PFSK-1 (cell line): ENCODE results near the gene USP17L26.
"Not testable (repeated sequence)": the region's sequence is repeated elsewhere in the genome, so short reads cannot be mapped to it uniquely, and the experiment has no call there.

Experiments used
- FOXP2 ChIP-seq: optimal IDR thresholded peaks from 2 replicates; pipeline ENCODE3; 2011; ENCODE audit warnings: borderline replicate concordance, control low read depth, inconsistent platforms; ENCODE audit not compliant: insufficient read depth; ENCODE audit errors: extremely low read length, extremely low read depth
- POLR2AphosphoS5 ChIP-seq: IDR thresholded peaks from 2 replicates; pipeline ENCODE4 v1.6.1; 2012; ENCODE audit warnings: low read depth, mild to moderate bottlenecking, control low read depth, low read length, moderate library complexity
- SIN3A ChIP-seq: IDR thresholded peaks from 2 replicates; pipeline ENCODE4 v1.6.1; 2012; ENCODE audit warnings: mild to moderate bottlenecking, low read length, moderate library complexity, borderline replicate concordance; ENCODE audit not compliant: insufficient read depth
- TAF1 ChIP-seq: IDR thresholded peaks from 2 replicates; pipeline ENCODE4 v1.6.1; 2012; ENCODE audit warnings: low read length, control low read depth, borderline replicate concordance; ENCODE audit not compliant: insufficient read depth
- TF ChIP-seq, protein P1 (sequence below), 2 experiments: IDR thresholded peaks; 2 replicates each; pipeline versions ENCODE4 v1.6.1 to v1.8.0; 2011 to 2012; ENCODE audit warnings: low read depth in 2 of 2, low read length in 2 of 2, control low read depth in 1 of 2, inconsistent platforms in 1 of 2, mild to moderate bottlenecking in 1 of 2, moderate library complexity in 1 of 2; ENCODE audit not compliant: insufficient read depth in 1 of 2

USP17L26 gene

DNA sequence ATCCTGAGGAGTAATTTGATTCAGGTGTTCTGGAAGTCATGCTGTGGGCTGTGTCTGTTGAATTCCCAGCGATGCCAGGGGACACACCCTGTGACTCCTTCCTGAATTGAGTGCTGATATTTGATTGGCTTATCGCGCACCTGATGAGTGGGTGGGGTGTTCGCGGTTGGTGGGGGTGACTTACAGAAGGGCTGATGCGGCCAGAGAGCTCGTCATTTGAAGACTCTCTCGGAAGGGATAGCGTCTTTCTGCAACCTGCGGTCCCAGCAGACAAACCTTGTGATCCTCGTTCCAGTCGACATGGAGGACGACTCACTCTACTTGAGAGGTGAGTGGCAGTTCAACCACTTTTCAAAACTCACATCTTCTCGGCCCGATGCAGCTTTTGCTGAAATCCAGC, 14.1 kb downstream of the USP17L26 start, which contains the start of gene USP17L28:
TSS of gene USP17L28 (plus strand) at position 301 of the 400 bp plus-strand sequence. CDS start at position 301, 0 bp downstream.
- not testable (repeated sequence) for TF ChIP-seq POLR2AphosphoS5, SIN3A
- TF ChIP-seq, protein P1, sequence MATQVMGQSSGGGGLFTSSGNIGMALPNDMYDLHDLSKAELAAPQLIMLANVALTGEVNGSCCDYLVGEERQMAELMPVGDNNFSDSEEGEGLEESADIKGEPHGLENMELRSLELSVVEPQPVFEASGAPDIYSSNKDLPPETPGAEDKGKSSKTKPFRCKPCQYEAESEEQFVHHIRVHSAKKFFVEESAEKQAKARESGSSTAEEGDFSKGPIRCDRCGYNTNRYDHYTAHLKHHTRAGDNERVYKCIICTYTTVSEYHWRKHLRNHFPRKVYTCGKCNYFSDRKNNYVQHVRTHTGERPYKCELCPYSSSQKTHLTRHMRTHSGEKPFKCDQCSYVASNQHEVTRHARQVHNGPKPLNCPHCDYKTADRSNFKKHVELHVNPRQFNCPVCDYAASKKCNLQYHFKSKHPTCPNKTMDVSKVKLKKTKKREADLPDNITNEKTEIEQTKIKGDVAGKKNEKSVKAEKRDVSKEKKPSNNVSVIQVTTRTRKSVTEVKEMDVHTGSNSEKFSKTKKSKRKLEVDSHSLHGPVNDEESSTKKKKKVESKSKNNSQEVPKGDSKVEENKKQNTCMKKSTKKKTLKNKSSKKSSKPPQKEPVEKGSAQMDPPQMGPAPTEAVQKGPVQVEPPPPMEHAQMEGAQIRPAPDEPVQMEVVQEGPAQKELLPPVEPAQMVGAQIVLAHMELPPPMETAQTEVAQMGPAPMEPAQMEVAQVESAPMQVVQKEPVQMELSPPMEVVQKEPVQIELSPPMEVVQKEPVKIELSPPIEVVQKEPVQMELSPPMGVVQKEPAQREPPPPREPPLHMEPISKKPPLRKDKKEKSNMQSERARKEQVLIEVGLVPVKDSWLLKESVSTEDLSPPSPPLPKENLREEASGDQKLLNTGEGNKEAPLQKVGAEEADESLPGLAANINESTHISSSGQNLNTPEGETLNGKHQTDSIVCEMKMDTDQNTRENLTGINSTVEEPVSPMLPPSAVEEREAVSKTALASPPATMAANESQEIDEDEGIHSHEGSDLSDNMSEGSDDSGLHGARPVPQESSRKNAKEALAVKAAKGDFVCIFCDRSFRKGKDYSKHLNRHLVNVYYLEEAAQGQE (IDR thresholded peaks at IDR 0.05; ENCODE audit: insufficient read depth in 1 of 2, low read depth in 2 of 2, low read length in 2 of 2) = not testable (repeated sequence)

DNA sequence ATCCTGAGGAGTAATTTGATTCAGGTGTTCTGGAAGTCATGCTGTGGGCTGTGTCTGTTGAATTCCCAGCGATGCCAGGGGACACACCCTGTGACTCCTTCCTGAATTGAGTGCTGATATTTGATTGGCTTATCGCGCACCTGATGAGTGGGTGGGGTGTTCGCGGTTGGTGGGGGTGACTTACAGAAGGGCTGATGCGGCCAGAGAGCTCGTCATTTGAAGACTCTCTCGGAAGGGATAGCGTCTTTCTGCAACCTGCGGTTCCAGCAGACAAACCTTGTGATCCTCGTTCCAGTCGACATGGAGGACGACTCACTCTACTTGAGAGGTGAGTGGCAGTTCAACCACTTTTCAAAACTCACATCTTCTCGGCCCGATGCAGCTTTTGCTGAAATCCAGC, 18.9 kb downstream of the USP17L26 start, which contains the start of gene USP17L29:
TSS of gene USP17L29 (plus strand) at position 301 of the 400 bp plus-strand sequence. CDS start at position 301, 0 bp downstream.
- TF ChIP-seq TAF1, SIN3A: not testable (repeated sequence)
- TF ChIP-seq, protein P1 (IDR thresholded peaks at IDR 0.05; ENCODE audit: insufficient read depth in 1 of 2, low read depth in 2 of 2, low read length in 2 of 2) = not testable (repeated sequence)

DNA sequence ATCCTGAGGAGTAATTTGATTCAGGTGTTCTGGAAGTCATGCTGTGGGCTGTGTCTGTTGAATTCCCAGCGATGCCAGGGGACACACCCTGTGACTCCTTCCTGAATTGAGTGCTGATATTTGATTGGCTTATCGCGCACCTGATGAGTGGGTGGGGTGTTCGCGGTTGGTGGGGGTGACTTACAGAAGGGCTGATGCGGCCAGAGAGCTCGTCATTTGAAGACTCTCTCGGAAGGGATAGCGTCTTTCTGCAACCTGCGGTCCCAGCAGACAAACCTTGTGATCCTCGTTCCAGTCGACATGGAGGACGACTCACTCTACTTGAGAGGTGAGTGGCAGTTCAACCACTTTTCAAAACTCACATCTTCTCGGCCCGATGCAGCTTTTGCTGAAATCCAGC, 28.4 kb downstream of the USP17L26 start, which contains the start of gene USP17L30:
TSS of gene USP17L30 (plus strand) at position 301 of the 400 bp plus-strand sequence. CDS start at position 301, 0 bp downstream.
- TF ChIP-seq, protein P1 (IDR thresholded peaks at IDR 0.05; ENCODE audit: insufficient read depth in 1 of 2, low read depth in 2 of 2, low read length in 2 of 2) = not testable (repeated sequence)
- not testable (repeated sequence) for TF ChIP-seq POLR2AphosphoS5, FOXP2

DNA sequence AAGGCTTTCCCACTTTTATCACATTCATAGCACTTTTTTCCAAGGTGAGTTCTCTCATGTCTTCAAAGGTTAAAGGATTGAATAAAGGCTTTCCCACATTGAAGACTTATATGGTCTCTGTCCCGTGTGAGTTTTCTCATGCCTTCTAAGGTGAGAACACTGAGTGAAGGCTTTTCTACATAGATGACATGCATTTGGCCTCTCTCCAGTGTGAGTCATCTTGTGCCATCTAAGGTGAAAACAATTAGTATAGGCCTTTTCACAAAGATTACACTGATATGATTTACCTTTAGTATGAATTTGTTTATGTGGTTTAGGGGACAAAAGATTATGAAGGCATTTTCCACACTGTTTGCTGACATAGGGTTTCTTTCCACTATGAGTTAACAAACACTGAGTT, 49.7 kb downstream of the USP17L26 start:
- TF ChIP-seq SIN3A (no peak), TAF1 (no peak), FOXP2 (no peak), POLR2AphosphoS5 (no peak)
